Panc1 (cell line): ENCODE data around the gene MRPL20. TPM values are rescaled to one million over a fixed set of nuclear protein-coding genes. Genes with fewer than 3 reads are reported as not detected.

Experiments
- ATAC-seq: fragments of 200-7000 bp; cut with Tn5 transposase; 2 replicates; pipeline ENCODE4 v1.9.1; 2020; ENCODE audit warnings: mild to moderate bottlenecking, moderate library complexity
- BruUV-seq: library from RNA; stranded (reverse); fragments of 400-500 nt; replicated peaks from 2 replicates; lab custom pipeline; 2021; lab: Mats Ljungman, UMichigan
- CTCF ChIA-PET: fragments of 300-600 bp; sonication (Branson Sonifier 250); formaldehyde crosslinking; loops from one replicate; lab custom pipeline; 2022; ENCODE audit warnings: antibody characterized with exemption; lab: Charles Lee
- POLR2A ChIA-PET: fragments of 300-600 bp; sonication (Branson Sonifier 250); formaldehyde crosslinking; loops from one replicate; lab custom pipeline; 2022; ENCODE audit warnings: antibody characterized with exemption; lab: Charles Lee
- DNase-seq: peaks from one replicate; pipeline ENCODE4 v3.0.0-alpha.2; 2010; ENCODE audit warnings: low read depth, low spot score
- H3K27ac ChIP-seq: 2 replicates; pipeline ENCODE4 v1.5.1; 2011; ENCODE audit warnings: mild to moderate bottlenecking, low read length, inconsistent platforms
- H3K27me3 ChIP-seq: fragments of 200-500 bp; sonication (Bioruptor generic); 2 replicates; pipeline ENCODE4 v1.6.0; 2014; ENCODE audit warnings: low read length, inconsistent platforms; ENCODE audit not compliant: control insufficient read depth, insufficient read depth
- H3K36me3 ChIP-seq: fragments of 200-500 bp; sonication (Bioruptor generic); 2 replicates; pipeline ENCODE4 v1.5.1; 2014; ENCODE audit warnings: inconsistent platforms, mild to moderate bottlenecking, low read length, moderate library complexity; ENCODE audit not compliant: control insufficient read depth, insufficient read depth
- H3K4me1 ChIP-seq: 2 replicates; pipeline ENCODE4 v1.5.1; 2011; ENCODE audit warnings: inconsistent platforms, mild to moderate bottlenecking, low read length, moderate library complexity; ENCODE audit not compliant: control insufficient read depth, insufficient read depth
- H3K4me3 ChIP-seq, 2 experiments: 2 replicates each; pipeline ENCODE4 v1.5.1; 2011 to 2012; ENCODE audit warnings: low read depth in 2 of 2, low read length in 2 of 2, mild to moderate bottlenecking in 2 of 2, inconsistent platforms in 1 of 2, moderate library complexity in 1 of 2
- H3K9me3 ChIP-seq: fragments of 200-500 bp; sonication (Bioruptor generic); 2 replicates; pipeline ENCODE4 v1.5.1; 2014; ENCODE audit warnings: low read depth, mild to moderate bottlenecking, inconsistent platforms, low read length, moderate library complexity; ENCODE audit not compliant: control insufficient read depth, insufficient read depth
- POLR2AphosphoS5 ChIP-seq: IDR thresholded peaks from 2 replicates; pipeline ENCODE4 v1.6.1; 2012; ENCODE audit warnings: mild to moderate bottlenecking, low read depth, low read length, moderate library complexity
- SIN3A ChIP-seq: IDR thresholded peaks from 2 replicates; pipeline ENCODE4 v1.6.1; 2012; ENCODE audit warnings: low read depth, mild to moderate bottlenecking, low read length, moderate library complexity, borderline replicate concordance; ENCODE audit not compliant: insufficient read depth
- TCF7L2 ChIP-seq: IDR thresholded peaks from 2 replicates; pipeline ENCODE4 v1.6.1; 2011; ENCODE audit warnings: mild to moderate bottlenecking, low read depth, low read length, inconsistent platforms
- in situ Hi-C: cut with HindIII; loops from 2 replicates; pipeline ENCODE4 v1.10.0; 2016; ENCODE audit warnings: low sequenced_read_pairs, low pct_unique_long_range_greater_than_20kb
- intact Hi-C: fragments of 100-400 bp; cut with micrococcal nuclease; formaldehyde crosslinking; loops from one replicate; pipeline ENCODE4 v1.10.0; 2022; ENCODE audit not compliant: unreplicated experiment
- total RNA-seq: library from RNA; stranded (reverse); gene quantifications from one replicate; pipeline ENCODE4 v1.2.1, GENCODE V29; 2021; ENCODE audit not compliant: unreplicated experiment
- TF ChIP-seq, protein P1 (sequence below), 2 experiments: IDR thresholded peaks; 2 replicates each; pipeline ENCODE4 v1.6.1; 2011 to 2012; ENCODE audit warnings: low read depth in 2 of 2, control low read depth in 1 of 2, low read length in 1 of 2, mild to moderate bottlenecking in 1 of 2, moderate library complexity in 1 of 2; ENCODE audit not compliant: insufficient read depth in 1 of 2
- TF ChIP-seq, protein P2 (sequence below): fragments of 450-650 bp; IDR thresholded peaks from 2 replicates; pipeline ENCODE4 v1.5.1; 2017; ENCODE audit warnings: mild to moderate bottlenecking

Gene MRPL20
- total RNA-seq, 1 experiment from 2014 or later: 196 TPM

DNA sequence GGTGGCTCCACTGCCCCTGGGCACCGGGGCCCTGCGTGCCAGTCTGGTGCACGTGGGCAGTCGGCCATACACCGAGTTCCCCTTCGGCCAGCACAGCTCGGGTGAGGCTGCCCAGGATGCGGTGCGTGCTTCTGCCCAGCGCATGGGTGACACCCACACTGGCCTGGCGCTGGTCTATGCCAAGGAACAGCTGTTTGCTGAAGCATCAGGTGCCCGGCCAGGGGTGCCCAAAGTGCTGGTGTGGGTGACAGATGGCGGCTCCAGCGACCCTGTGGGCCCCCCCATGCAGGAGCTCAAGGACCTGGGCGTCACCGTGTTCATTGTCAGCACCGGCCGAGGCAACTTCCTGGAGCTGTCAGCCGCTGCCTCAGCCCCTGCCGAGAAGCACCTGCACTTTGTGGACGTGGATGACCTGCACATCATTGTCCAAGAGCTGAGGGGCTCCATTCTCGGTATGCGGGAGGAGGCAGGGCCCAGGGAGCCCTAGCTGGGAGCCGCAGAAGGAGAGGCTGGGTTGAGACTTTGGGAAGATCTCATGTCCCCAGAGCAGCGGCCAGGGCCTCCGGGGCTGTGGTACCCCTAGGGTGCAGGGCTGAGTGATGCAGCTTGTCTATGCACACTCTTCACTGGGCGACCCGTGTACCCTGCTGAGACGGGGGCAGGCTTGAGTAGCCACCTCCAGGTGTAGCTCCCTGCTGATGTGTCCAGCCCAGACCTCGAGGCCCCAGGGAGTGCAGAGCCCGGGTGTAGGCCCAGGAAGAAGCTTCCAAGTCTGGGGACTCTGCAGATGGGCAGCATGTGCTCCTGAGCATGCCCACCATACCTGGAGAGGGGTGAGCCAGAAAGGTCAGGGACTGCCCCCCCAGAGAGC is 30.2 kb upstream of the MRPL20 start:
- no TSS peak for BruUV-seq
- TF ChIP-seq, protein P1, sequence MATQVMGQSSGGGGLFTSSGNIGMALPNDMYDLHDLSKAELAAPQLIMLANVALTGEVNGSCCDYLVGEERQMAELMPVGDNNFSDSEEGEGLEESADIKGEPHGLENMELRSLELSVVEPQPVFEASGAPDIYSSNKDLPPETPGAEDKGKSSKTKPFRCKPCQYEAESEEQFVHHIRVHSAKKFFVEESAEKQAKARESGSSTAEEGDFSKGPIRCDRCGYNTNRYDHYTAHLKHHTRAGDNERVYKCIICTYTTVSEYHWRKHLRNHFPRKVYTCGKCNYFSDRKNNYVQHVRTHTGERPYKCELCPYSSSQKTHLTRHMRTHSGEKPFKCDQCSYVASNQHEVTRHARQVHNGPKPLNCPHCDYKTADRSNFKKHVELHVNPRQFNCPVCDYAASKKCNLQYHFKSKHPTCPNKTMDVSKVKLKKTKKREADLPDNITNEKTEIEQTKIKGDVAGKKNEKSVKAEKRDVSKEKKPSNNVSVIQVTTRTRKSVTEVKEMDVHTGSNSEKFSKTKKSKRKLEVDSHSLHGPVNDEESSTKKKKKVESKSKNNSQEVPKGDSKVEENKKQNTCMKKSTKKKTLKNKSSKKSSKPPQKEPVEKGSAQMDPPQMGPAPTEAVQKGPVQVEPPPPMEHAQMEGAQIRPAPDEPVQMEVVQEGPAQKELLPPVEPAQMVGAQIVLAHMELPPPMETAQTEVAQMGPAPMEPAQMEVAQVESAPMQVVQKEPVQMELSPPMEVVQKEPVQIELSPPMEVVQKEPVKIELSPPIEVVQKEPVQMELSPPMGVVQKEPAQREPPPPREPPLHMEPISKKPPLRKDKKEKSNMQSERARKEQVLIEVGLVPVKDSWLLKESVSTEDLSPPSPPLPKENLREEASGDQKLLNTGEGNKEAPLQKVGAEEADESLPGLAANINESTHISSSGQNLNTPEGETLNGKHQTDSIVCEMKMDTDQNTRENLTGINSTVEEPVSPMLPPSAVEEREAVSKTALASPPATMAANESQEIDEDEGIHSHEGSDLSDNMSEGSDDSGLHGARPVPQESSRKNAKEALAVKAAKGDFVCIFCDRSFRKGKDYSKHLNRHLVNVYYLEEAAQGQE (IDR thresholded peaks at IDR 0.05; ENCODE audit: insufficient read depth in 1 of 2, low read depth in 2 of 2, low read length in 1 of 2): no peak
- TF ChIP-seq POLR2AphosphoS5: no peak
- TF ChIP-seq, protein P2, sequence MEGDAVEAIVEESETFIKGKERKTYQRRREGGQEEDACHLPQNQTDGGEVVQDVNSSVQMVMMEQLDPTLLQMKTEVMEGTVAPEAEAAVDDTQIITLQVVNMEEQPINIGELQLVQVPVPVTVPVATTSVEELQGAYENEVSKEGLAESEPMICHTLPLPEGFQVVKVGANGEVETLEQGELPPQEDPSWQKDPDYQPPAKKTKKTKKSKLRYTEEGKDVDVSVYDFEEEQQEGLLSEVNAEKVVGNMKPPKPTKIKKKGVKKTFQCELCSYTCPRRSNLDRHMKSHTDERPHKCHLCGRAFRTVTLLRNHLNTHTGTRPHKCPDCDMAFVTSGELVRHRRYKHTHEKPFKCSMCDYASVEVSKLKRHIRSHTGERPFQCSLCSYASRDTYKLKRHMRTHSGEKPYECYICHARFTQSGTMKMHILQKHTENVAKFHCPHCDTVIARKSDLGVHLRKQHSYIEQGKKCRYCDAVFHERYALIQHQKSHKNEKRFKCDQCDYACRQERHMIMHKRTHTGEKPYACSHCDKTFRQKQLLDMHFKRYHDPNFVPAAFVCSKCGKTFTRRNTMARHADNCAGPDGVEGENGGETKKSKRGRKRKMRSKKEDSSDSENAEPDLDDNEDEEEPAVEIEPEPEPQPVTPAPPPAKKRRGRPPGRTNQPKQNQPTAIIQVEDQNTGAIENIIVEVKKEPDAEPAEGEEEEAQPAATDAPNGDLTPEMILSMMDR: no peak
- TF ChIP-seq SIN3A: 0 out of 2 replicates have a peak, but pooled peaks have one; percentile 15

GRCh38 chr1:1436630-1437032 is 29.5 kb upstream of the MRPL20 start:
- CTCF ChIA-PET: no interaction called here
- Histone ChIP-seq H3K27ac (peak overlapping the region; percentile 94), H3K4me3 (peak overlapping the region; percentile 76 to 87), H3K4me1 (peaks cover 65% of the 10 kb centered on the region), H3K9me3 (no peaks in the 10 kb centered on the region), H3K36me3 (peaks cover 2% of the 10 kb centered on the region; the same call in 1 of the 2 replicates), H3K27me3 (no peaks in the 10 kb centered on the region)
- TF ChIP-seq, protein P2: no peak
- TF ChIP-seq, protein P1 (IDR thresholded peaks at IDR 0.05; ENCODE audit: insufficient read depth in 1 of 2, low read depth in 2 of 2, low read length in 1 of 2): no peak
- TF ChIP-seq TCF7L2: no peak
- no peak for TF ChIP-seq POLR2AphosphoS5
- TF ChIP-seq SIN3A: no peak
- intact Hi-C loops (loop anchor here (5.0 kb wide), 1 partner anchor 34 kb away; no protein-coding TSS in a partner anchor), in situ Hi-C loops (no loop called here)
- BruUV-seq: no TSS peak
- POLR2A ChIA-PET: no interaction called here
- no peak for DNase-seq
- no peak for ATAC-seq

More for the DNA sequence above, 30.2 kb upstream of the MRPL20 start:
- H3K27ac ChIP-seq: peak overlapping the region; percentile 94
- peaks cover 2% of the 10 kb centered on the region; the same call in 1 of the 2 replicates for H3K36me3 ChIP-seq
- POLR2A ChIA-PET: interaction anchor here (0.5 kb wide), 1 partner anchor 11 kb away, joined by 4 read pairs; no protein-coding TSS in a partner anchor
- no peaks in the 10 kb centered on the region for H3K27me3 ChIP-seq
- no peaks in the 10 kb centered on the region for H3K9me3 ChIP-seq
- in situ Hi-C loops (no loop called here), intact Hi-C loops (loop anchor here (5.0 kb wide), 1 partner anchor 35 kb away; no protein-coding TSS in a partner anchor)
- CTCF ChIA-PET: interaction anchor here (0.6 kb wide), 1 partner anchor 11 kb away, joined by 3 read pairs; no protein-coding TSS in a partner anchor
- peak overlapping the region; percentile 76 to 87 for H3K4me3 ChIP-seq
- DNase-seq (no peak), ATAC-seq (no peak)
- peaks cover 65% of the 10 kb centered on the region for H3K4me1 ChIP-seq
